SU-DHL-6 (cell line): ENCODE measurements around the gene MAGI3.

Experiments
- EZH2phosphoT487 ChIP-seq: fragments of 200-600 bp; sonication (generic), shearing (Covaris generic); conservative IDR thresholded peaks from 2 replicates; pipeline ENCODE4 v1.6.1; 2018; ENCODE audit warnings: mild to moderate bottlenecking, antibody characterized with exemption, low read length, moderate library complexity, mixed read lengths
- TF ChIP-seq, protein P1 (sequence below): fragments of 200-600 bp; sonication (generic); IDR thresholded peaks from one replicate; pipeline ENCODE4 v1.5.1; 2017; ENCODE audit warnings: antibody characterized with exemption, mild to moderate bottlenecking, low read length, moderate library complexity; ENCODE audit not compliant: insufficient read depth, poor library complexity, severe bottlenecking

GRCh38 chr1:113662101-113662500 is 271.8 kb downstream of the MAGI3 start:
- TF ChIP-seq, protein P1, sequence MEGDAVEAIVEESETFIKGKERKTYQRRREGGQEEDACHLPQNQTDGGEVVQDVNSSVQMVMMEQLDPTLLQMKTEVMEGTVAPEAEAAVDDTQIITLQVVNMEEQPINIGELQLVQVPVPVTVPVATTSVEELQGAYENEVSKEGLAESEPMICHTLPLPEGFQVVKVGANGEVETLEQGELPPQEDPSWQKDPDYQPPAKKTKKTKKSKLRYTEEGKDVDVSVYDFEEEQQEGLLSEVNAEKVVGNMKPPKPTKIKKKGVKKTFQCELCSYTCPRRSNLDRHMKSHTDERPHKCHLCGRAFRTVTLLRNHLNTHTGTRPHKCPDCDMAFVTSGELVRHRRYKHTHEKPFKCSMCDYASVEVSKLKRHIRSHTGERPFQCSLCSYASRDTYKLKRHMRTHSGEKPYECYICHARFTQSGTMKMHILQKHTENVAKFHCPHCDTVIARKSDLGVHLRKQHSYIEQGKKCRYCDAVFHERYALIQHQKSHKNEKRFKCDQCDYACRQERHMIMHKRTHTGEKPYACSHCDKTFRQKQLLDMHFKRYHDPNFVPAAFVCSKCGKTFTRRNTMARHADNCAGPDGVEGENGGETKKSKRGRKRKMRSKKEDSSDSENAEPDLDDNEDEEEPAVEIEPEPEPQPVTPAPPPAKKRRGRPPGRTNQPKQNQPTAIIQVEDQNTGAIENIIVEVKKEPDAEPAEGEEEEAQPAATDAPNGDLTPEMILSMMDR = no peak
- TF ChIP-seq EZH2phosphoT487 = no peak
